ENCODE measurements around the gene WWOX. TPM values are rescaled to one million over a fixed set of nuclear protein-coding genes. Genes with fewer than 3 reads are reported as not detected.
"Not testable (repeated sequence)": the region's sequence is repeated elsewhere in the genome, so short reads cannot be mapped to it uniquely, and the experiment has no call there.

WWOX gene
- total RNA-seq, 1 experiment from 2014 or later = 38.9 TPM

DNA sequence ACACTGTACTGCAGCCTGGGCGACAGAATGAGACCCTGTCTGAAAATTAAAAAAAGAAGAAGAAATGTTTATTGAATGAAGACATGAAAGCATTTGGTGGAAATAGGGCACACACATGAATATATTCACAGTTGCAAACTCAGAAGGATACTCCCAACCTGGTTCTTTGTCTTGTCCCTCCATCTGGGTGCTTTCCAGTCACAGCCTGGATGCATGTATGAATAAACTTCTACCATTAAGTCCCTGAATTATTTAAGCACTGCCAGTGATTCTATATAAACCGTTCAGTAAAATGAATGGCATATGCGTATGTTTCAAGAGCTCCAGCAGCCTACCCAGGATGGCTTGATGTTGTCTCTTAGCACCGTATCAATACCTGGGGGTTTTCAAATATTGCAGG is 591.1 kb downstream of the WWOX start:
- no peak for DNase-seq (ENCODE audit: low spot score)
- in situ Hi-C loops (cut with HindIII; ENCODE audit: low sequenced_read_pairs) = no loop called here

- in situ Hi-C loops (cut with HindIII; ENCODE audit: low sequenced_read_pairs); DNase-seq (ENCODE audit: low spot score): not testable (repeated sequence)
These were observed 592.3 kb downstream of the WWOX start for GRCh38 chr16:78691746-78692145.

GRCh38 chr16:78693496-78693895 is 594.0 kb downstream of the WWOX start:
- peak; percentile 51 for DNase-seq (ENCODE audit: low spot score)
- in situ Hi-C loops (cut with HindIII; ENCODE audit: low sequenced_read_pairs) = no loop called here

DNA sequence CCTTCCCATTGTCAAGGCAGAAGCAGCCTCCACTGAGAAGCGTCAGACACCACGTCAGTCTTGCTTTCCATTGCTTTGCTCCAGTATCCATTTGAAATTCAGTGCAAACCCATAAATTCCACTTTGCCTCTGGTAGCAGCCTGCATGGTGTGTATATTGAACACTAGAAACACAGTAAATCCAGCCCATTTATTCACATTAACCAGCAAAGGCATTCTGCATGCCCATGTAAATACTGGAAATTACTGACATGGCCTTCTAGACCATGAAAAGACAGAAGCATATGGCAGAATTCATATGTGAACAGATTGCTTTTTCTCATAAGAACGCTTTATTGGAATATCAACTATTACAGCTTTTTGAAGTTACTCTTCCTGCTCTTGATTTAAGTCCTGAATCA is 595.0 kb downstream of the WWOX start:
- in situ Hi-C loops (cut with HindIII; ENCODE audit: low sequenced_read_pairs) = no loop called here
- DNase-seq (ENCODE audit: low spot score) = peak; percentile 30

DNA sequence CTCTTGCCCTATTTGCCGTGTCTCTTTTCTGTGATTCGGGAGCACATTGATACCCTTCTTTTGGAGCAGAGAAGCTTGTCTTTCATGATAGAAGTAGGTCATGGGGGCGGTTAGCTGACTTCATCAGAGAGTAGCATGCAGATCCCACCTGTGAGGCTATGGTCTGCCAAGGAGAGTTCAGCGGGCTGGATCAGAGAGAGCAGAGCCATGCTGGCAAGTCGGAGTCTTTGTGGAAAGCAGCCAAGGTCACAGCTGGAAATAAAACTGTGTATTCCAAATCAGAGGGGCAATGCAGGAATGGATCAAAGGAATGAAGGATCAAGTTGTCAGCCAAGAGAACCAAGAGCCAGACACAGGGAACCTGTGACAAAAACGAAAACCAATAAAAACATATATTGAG is 595.9 kb downstream of the WWOX start:
- peak; percentile 68 for DNase-seq (ENCODE audit: low spot score)
- in situ Hi-C loops (cut with HindIII; ENCODE audit: low sequenced_read_pairs) = no loop called here

- no peak for DNase-seq (ENCODE audit: low spot score)
- in situ Hi-C loops (cut with HindIII; ENCODE audit: low sequenced_read_pairs) = no loop called here
These were observed 597.3 kb downstream of the WWOX start for GRCh38 chr16:78696797-78697196.

- in situ Hi-C loops (cut with HindIII; ENCODE audit: low sequenced_read_pairs) = no loop called here
- DNase-seq (ENCODE audit: low spot score) = no peak
These were observed 598.0 kb downstream of the WWOX start for GRCh38 chr16:78697426-78697825.

DNA sequence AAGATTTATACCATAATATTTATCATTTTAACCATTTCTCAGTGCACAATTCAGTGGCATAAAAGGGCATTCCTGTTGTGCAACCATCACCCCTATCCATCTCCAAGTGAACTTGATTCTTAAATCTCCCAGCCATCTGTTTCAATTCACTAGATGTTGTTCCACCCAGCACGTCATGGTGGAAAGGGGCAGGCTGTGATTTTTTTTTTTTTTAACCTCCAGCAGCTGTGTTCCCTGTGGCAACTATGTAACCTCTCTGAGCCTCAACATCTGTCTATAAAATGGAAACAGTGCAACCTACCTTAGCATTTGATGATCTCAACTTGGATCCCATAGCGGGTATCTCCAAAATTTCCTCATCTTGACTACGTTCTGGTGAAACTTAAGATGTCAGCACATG is 604.5 kb downstream of the WWOX start:
- no peak for DNase-seq (ENCODE audit: low spot score)
- in situ Hi-C loops (cut with HindIII; ENCODE audit: low sequenced_read_pairs) = no loop called here

- in situ Hi-C loops (cut with HindIII; ENCODE audit: low sequenced_read_pairs) = no loop called here
- DNase-seq (ENCODE audit: low spot score) = no peak
These were observed 605.0 kb downstream of the WWOX start for GRCh38 chr16:78704416-78704815.

- in situ Hi-C loops (cut with HindIII; ENCODE audit: low sequenced_read_pairs) = no loop called here
- no peak for DNase-seq (ENCODE audit: low spot score)
These were observed 606.2 kb downstream of the WWOX start for GRCh38 chr16:78705694-78706093.

- no peak for DNase-seq (ENCODE audit: low spot score)
- in situ Hi-C loops (cut with HindIII; ENCODE audit: low sequenced_read_pairs) = no loop called here
These were observed 607.2 kb downstream of the WWOX start for GRCh38 chr16:78706637-78707036.

- in situ Hi-C loops (cut with HindIII; ENCODE audit: low sequenced_read_pairs) = no loop called here
These were observed 609.9 kb downstream of the WWOX start for GRCh38 chr16:78709137-78709884.

GRCh38 chr16:78715106-78715505 is 615.7 kb downstream of the WWOX start:
- in situ Hi-C loops (cut with HindIII; ENCODE audit: low sequenced_read_pairs) = no loop called here
- no peak for DNase-seq (ENCODE audit: low spot score)

More at GRCh38 chr16:78709137-78709884, 609.9 kb downstream of the WWOX start:
- DNase-seq (ENCODE audit: low spot score) = no peak

DNA sequence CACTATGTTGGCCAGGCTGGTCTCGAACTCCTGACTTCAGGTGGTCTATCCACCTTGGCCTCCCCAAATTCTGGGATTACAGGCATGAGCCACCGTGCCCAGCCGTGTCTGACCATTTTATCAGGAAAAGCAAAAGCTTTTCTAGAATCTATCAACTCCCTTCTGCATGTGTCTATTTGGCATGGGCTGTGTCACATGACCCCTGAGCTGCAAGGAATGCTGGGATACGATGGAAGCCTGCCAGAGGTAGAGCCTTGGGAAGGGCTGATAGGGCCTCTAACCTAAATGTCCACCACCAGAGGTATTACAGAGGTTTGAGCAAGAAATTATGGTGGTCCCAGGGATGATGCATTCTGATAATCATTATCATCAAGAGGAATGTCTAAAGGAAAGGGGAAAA is 616.2 kb downstream of the WWOX start:
- no peak for DNase-seq (ENCODE audit: low spot score)
- in situ Hi-C loops (cut with HindIII; ENCODE audit: low sequenced_read_pairs) = no loop called here

DNA sequence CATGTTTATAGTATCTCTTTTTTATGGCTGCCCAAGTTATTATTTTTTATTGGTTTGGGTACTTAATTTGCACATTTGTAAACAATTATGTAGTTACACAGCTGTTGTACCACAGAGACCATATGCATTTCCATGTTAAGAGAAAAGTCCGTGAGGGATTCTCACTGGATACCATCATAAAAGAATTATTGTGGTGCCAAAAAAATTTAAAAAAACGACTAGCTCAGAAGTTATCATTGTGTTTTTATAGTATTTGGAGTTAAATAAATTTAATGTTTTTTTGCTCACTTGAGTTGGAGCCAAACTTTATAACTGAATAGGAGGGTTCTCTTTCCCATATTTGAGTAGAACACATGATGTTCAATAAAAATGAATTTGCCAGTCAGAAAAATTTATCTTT is 618.7 kb downstream of the WWOX start:
- in situ Hi-C loops (cut with HindIII; ENCODE audit: low sequenced_read_pairs) = no loop called here
- no peak for DNase-seq (ENCODE audit: low spot score)

- in situ Hi-C loops (cut with HindIII; ENCODE audit: low sequenced_read_pairs) = no loop called here
These were observed 621.0 kb downstream of the WWOX start for GRCh38 chr16:78720416-78720815.

DNA sequence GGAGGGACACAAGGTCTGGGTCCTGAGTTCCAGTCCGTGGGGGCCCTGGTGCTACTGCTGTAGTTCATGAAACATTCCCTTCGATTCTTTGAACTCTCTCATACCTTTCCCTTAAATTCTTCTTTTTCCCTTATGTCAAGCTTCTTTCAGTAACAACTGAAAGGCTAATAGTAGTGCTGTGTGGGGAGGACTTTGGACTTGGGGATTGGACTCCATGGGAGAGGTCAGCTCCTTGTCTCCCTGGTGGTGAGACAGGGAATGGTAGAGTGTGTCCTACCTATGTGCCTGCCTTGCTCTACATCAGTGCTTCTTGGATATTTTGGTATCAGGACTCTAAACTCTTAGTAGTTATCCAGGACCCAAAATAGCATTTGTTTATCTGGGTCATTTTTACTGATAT is 628.1 kb downstream of the WWOX start:
- in situ Hi-C loops (cut with HindIII; ENCODE audit: low sequenced_read_pairs) = no loop called here
- DNase-seq (ENCODE audit: low spot score) = no peak

More at GRCh38 chr16:78720416-78720815, 621.0 kb downstream of the WWOX start:
- DNase-seq (ENCODE audit: low spot score) = no peak

- no peak for DNase-seq (ENCODE audit: low spot score)
- in situ Hi-C loops (cut with HindIII; ENCODE audit: low sequenced_read_pairs) = no loop called here
These were observed 630.2 kb downstream of the WWOX start for GRCh38 chr16:78729687-78730086.

DNA sequence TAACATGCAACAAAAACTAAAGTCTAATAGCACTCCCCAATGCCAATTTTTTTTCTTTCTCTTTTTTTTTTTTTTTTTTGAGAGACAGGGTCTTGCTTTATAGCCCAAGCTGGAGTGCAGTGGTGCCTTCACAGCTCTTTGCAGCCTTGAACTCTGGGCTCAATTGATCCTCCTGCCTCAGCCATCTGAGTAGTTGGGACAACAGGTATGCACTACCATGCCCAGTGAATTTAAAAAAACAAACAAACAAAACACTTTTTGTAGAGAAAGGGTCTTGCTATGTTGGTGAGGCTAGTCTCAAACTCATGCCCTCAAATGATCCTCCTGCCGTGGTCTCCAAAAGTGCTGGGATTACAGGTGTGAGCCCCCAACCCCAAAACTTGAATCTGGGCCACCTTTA is 632.3 kb downstream of the WWOX start:
- DNase-seq (ENCODE audit: low spot score) = no peak
- in situ Hi-C loops (cut with HindIII; ENCODE audit: low sequenced_read_pairs) = no loop called here

DNA sequence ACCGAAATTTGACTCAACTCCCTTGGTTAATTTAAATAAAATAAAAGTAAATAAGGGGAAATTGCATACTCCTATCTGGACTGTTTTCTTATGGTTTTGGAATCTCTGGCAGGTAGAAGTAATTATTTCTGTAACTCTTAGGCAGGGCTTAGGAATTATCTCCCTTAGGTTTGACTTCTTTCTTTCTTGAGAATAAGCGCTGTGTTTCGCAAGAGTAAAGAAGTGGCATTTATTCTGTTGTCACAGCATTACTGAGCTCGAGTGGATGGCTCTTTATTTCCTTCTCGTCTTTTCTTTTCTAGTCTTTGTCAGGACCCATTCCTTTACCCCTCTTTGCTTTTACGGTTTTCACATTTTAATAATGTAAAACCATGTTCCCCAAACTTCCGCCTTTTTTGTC is 633.2 kb downstream of the WWOX start:
- in situ Hi-C loops (cut with HindIII; ENCODE audit: low sequenced_read_pairs) = no loop called here
- DNase-seq (ENCODE audit: low spot score) = no peak

DNA sequence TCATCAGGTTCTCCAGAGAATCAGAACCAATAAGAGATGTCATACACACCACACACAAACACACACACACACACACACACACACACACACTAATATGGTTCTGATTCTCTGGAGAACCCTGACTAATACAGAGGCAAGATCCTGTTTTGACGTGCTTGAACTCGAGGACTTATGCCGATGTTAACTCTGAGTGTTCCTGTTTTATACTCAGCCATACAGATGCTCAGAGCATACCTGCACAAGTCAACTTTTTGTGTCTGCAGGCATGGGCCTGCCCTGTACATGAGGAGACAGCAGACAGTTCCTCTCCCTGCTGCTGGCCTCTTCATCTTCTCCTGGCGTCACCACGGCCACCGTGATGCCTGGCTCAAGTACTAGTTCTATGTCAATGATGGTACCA is 635.9 kb downstream of the WWOX start:
- in situ Hi-C loops (cut with HindIII; ENCODE audit: low sequenced_read_pairs) = no loop called here
- no peak for DNase-seq (ENCODE audit: low spot score)

Data from G401 (cell line).